Cardiac muscle cell (in vitro differentiated cells and primary cell): ENCODE measurements around the gene NAA15. TPM values are rescaled to one million over a fixed set of nuclear protein-coding genes. Genes with fewer than 3 reads are reported as not detected.
"Not testable (repeated sequence)": the region's sequence is repeated elsewhere in the genome, so short reads cannot be mapped to it uniquely, and the experiment has no call there.

Source experiments
- DNase-seq, 2 donors: peaks; one replicate each; pipeline versions ENCODE4 v3.0.0 to v3.0.0-alpha.2; 2010 to 2017; ENCODE audit warnings: low read depth in 1 of 2, low spot score in 1 of 2
- H3K27ac ChIP-seq: fragments of 200-600 bp; sonication (generic); 2 replicates; pipeline ENCODE4 v1.5.1; 2016
- H3K27me3 ChIP-seq: fragments of 200-600 bp; sonication (generic); 2 replicates; pipeline ENCODE4 v1.6.0; 2016; ENCODE audit warnings: control low read depth
- H3K36me3 ChIP-seq: fragments of 200-600 bp; sonication (generic); 2 replicates; pipeline ENCODE4 v1.5.1; 2016; ENCODE audit warnings: control low read depth
- H3K4me1 ChIP-seq: fragments of 200-600 bp; sonication (generic); 2 replicates; pipeline ENCODE4 v1.8.1; 2017; ENCODE audit warnings: low read depth, mild to moderate bottlenecking, mixed run types
- H3K4me3 ChIP-seq: fragments of 200-600 bp; sonication (generic); 2 replicates; pipeline ENCODE4 v1.5.1; 2016; ENCODE audit warnings: mild to moderate bottlenecking
- H3K9me3 ChIP-seq: fragments of 200-600 bp; sonication (generic); 2 replicates; pipeline ENCODE4 v1.5.1; 2017; ENCODE audit warnings: low read depth, mild to moderate bottlenecking, control low read depth
- polyA plus RNA-seq: library from polyadenylated mRNA; unstranded; fragments of >200 nt; fragmentation: Nextera tagmentation; extraction: Ambion mirVana; gene quantifications from 2 replicates; pipeline ENCODE4 v1.2.1, GENCODE V29; 2016
- total RNA-seq: library from RNA; depleted of rRNA; stranded (reverse); fragments of >200 nt; gene quantifications from 2 replicates; pipeline ENCODE4 v1.2.3, GENCODE V29; 2016
- TF ChIP-seq, protein P1 (sequence below): IDR thresholded peaks from 2 replicates; pipeline ENCODE4 v1.5.1; 2012; ENCODE audit warnings: low read depth, mild to moderate bottlenecking, low read length

The NAA15 gene
- total RNA-seq (14.9 and 16.4 TPM in 2 replicates), polyA plus RNA-seq (24.0 TPM in 2 replicates)

DNA sequence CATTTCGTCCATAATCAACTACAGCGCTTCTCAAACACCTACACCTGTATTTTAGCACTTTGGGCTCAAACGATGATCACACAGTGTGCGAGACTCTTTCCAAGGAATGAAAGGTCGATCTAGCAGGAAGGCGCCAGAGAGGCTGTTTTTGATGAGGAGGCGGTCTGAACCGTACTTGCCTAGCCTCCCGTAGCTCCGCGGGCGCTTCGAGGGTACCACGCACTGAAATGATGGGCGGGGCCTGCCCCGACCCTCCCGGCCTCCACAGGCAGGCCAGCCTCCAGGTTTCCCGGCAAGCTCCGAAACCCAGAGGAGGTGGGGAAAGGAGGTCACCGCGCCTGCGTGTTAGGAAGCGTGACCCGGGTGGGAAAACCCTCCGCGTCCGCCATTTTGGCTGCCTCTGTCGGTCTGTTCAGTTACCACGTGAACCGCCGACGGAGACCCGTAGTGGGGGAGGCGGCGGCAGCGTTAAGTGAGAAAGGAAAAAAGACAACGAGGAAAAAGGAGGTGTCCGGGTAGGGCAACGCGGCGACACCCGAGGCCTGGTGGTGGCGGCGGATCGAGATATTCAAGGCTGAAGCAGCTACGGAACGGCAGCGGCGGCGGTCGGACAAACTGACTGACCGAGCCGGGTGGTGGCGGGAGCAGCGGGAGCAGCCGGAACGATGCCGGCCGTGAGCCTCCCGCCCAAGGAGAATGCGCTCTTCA is at the start of gene NAA15:
Gene NAA15 (plus strand): TSS at position 393 of the 708 bp plus-strand sequence. CDS start 273 bp downstream, at position 666.
- Histone ChIP-seq H3K27ac (peak within 1 kb of the TSS; percentile 96), H3K9me3 (no peaks in the 10 kb centered on the region), H3K27me3 (no peaks in the 10 kb centered on the region), H3K4me1 (peaks cover 17% of the 10 kb centered on the region), H3K36me3 (peaks cover 4% of the 10 kb centered on the region), H3K4me3 (peak within 1 kb of the TSS; percentile 82)
- TF ChIP-seq, protein P1, sequence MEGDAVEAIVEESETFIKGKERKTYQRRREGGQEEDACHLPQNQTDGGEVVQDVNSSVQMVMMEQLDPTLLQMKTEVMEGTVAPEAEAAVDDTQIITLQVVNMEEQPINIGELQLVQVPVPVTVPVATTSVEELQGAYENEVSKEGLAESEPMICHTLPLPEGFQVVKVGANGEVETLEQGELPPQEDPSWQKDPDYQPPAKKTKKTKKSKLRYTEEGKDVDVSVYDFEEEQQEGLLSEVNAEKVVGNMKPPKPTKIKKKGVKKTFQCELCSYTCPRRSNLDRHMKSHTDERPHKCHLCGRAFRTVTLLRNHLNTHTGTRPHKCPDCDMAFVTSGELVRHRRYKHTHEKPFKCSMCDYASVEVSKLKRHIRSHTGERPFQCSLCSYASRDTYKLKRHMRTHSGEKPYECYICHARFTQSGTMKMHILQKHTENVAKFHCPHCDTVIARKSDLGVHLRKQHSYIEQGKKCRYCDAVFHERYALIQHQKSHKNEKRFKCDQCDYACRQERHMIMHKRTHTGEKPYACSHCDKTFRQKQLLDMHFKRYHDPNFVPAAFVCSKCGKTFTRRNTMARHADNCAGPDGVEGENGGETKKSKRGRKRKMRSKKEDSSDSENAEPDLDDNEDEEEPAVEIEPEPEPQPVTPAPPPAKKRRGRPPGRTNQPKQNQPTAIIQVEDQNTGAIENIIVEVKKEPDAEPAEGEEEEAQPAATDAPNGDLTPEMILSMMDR = no peak
- DNase-seq = peak; percentile 98 to 99

DNA sequence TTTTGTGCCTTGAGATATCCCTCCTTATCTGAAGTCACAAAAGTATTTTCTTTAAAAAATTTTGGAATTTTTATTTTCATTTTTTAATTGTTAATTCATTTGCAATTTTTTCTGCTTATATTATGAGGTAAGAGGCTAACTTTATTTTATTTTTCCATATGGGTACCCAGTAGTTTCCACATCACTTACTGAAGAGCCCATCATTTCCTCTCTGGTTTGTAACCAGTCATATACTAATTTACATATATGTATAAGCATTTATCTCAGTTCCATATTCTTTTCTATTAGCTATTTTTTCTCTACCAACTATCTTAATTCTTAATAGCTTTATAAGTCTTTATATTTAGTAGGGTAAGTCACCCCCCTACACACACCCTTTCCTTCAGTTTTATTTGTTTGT is 48.3 kb upstream of the NAA15 start:
- Histone ChIP-seq H3K36me3 (no peaks in the 10 kb centered on the region), H3K4me1 (no peaks in the 10 kb centered on the region), H3K27ac (no peak overlapping the region), H3K27me3 (no peaks in the 10 kb centered on the region), H3K9me3 (no peaks in the 10 kb centered on the region), H3K4me3 (no peak overlapping the region)
- TF ChIP-seq, protein P1 = no peak
- DNase-seq = no peak

DNA sequence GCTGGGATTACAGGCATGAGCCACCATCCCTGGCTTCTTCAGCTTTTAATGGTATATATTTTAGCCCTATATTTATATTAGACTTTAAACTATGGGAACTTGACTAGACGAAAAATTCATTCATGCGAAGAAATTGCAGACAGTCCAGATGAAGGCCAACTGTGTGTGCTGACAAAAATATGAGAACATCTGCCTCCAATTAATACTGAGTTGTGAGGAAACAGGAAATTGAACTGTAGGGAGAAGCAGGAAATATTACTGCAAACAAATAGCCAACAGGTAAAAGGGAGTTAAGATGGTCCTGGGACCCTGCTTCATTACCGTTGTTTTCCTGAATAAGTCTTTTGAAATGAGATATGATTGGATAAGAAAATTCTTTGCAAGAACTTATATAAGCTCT is 47.6 kb upstream of the NAA15 start:
- Histone ChIP-seq H3K36me3 (no peaks in the 10 kb centered on the region), H3K27me3 (no peaks in the 10 kb centered on the region), H3K9me3 (no peaks in the 10 kb centered on the region), H3K4me1 (no peaks in the 10 kb centered on the region), H3K27ac (no peak overlapping the region), H3K4me3 (no peak overlapping the region)
- TF ChIP-seq, protein P1 = no peak
- DNase-seq = no peak

DNA sequence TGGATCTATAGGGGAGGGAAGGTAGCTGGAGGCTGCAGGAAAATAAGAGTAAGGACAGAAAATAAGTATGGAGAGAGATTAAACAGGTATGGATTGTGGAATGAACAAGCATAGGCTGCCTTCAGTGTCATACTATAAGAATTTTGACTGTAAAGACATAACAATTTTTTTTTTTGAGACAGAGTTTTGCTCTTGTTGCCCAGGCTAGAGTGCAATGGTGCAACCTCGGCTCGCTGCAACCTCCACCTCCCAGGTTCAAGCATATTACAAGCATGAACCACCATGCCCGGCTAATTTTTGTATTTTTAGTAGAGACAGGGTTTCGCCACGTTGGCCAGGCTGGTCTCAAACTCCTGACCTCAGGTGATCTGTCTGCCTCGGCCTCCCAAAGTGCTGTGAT is 45.7 kb upstream of the NAA15 start:
- not testable (repeated sequence) for H3K4me3 ChIP-seq, H3K9me3 ChIP-seq, H3K4me1 ChIP-seq, H3K27ac ChIP-seq, H3K36me3 ChIP-seq, H3K27me3 ChIP-seq, DNase-seq

DNA sequence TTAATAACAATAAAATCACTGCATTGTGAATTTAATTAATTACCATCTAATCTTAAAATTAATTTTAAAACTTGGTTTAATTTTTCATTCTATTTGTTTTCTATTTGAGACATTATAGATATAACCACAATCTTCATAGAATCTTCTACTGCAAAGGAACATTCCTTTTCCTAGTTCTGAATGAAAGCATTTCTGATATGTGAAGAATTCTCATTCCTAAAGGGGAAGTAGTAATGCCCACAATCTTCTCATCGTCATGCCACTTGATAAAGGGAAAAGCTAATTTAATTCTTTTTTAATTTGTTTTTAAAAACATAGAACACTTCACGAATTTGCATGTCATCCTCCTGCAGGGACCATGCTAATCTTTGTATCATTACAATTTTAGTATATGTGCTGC is 45.0 kb upstream of the NAA15 start:
- H3K9me3 ChIP-seq = no peaks in the 10 kb centered on the region
- no peak for DNase-seq
- H3K36me3 ChIP-seq = no peaks in the 10 kb centered on the region
- no peak overlapping the region for H3K4me3 ChIP-seq
- no peaks in the 10 kb centered on the region for H3K27me3 ChIP-seq
- TF ChIP-seq, protein P1 = no peak
- no peak overlapping the region for H3K27ac ChIP-seq
- no peaks in the 10 kb centered on the region for H3K4me1 ChIP-seq

DNA sequence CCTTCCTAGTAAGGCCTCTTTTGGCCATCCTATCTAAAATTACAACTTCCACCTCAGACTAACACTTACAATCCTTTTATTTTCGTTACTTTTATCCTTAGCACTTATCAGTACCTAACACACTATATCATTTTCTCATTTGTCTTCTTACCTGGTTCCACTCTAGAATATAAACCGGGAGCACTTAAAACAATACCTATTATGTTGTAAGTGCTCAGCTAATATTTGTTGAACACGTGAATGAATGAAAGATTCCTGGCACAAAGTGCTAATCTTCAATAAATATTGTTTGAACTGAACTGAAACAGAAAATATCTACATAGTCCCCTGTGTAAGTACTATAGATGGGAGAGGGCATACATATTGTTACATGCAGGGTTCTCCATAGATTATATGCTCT is 35.7 kb upstream of the NAA15 start:
- TF ChIP-seq, protein P1 = no peak
- H3K4me1 ChIP-seq = no peaks in the 10 kb centered on the region
- H3K9me3 ChIP-seq = no peaks in the 10 kb centered on the region
- H3K4me3 ChIP-seq = no peak overlapping the region
- H3K27ac ChIP-seq = no peak overlapping the region
- H3K36me3 ChIP-seq = no peaks in the 10 kb centered on the region
- no peak for DNase-seq
- H3K27me3 ChIP-seq = no peaks in the 10 kb centered on the region
